IMR-90 (cell line): ENCODE measurements around the gene GANC. TPM values are rescaled to one million over a fixed set of nuclear protein-coding genes. Genes with fewer than 3 reads are reported as not detected.

ENCODE experiments used
- BHLHE40 ChIP-seq: fragments of 150-350 bp; IDR thresholded peaks from 2 replicates; pipeline ENCODE4 v1.6.1; 2016; ENCODE audit warnings: mild to moderate bottlenecking, low read depth, low read length
- CEBPB ChIP-seq: IDR thresholded peaks from 2 replicates; pipeline ENCODE4 v1.6.1; 2012; ENCODE audit warnings: low read depth, low read length, improper control_type of control experiment
- CHD1 ChIP-seq: IDR thresholded peaks from 2 replicates; pipeline ENCODE4 v1.6.1; 2012; ENCODE audit warnings: low read depth, low read length, improper control_type of control experiment
- FOS ChIP-seq: fragments of 150-350 bp; IDR thresholded peaks from 2 replicates; pipeline ENCODE4 v1.6.1; 2016; ENCODE audit warnings: low read depth, low read length
- MXI1 ChIP-seq: IDR thresholded peaks from 2 replicates; pipeline ENCODE4 v1.6.1; 2012; ENCODE audit warnings: low read depth, mild to moderate bottlenecking, low read length, moderate library complexity, borderline replicate concordance
- NFE2L2 ChIP-seq: fragments of 150-350 bp; IDR thresholded peaks from 2 replicates; pipeline ENCODE4 v1.6.1; 2016; ENCODE audit warnings: low read depth, mild to moderate bottlenecking, low read length
- POLR2A ChIP-seq: IDR thresholded peaks from 2 replicates; pipeline ENCODE4 v1.6.1; 2012; ENCODE audit warnings: mild to moderate bottlenecking, low read depth, low read length
- RAD21 ChIP-seq: IDR thresholded peaks from 2 replicates; pipeline ENCODE4 v1.6.1; 2012; ENCODE audit warnings: low read length, improper control_type of control experiment
- RFX5 ChIP-seq: IDR thresholded peaks from 2 replicates; pipeline ENCODE4 v1.8.0; 2012; ENCODE audit warnings: low read depth, mild to moderate bottlenecking, low read length, moderate library complexity
- SMC3 ChIP-seq: fragments of 150-350 bp; IDR thresholded peaks from 2 replicates; pipeline ENCODE4 v1.6.1; 2016; ENCODE audit warnings: low read depth, mild to moderate bottlenecking, antibody characterized with exemption, low read length, moderate library complexity
- polyA plus RNA-seq, 3 experiments: library from polyadenylated mRNA; depleted of rRNA; stranded (reverse); fragments of >200 nt; gene quantifications; 2 replicates each; pipeline ENCODE4 v1.2.3, GENCODE V29; 2012; ENCODE audit warnings: low replicate concordance in 1 of 3
- total RNA-seq: library from RNA; depleted of rRNA; stranded (reverse); fragments of >200 nt; gene quantifications from 2 replicates; pipeline ENCODE4 v1.2.3, GENCODE V29; 2012
- TF ChIP-seq, protein P1 (sequence below): conservative IDR thresholded peaks from 2 replicates; pipeline ENCODE4 v1.5.1; 2012; ENCODE audit warnings: mild to moderate bottlenecking, low read depth, low read length, improper control_type of control experiment

GANC gene
- total and polyA plus RNA-seq, 2 of the 4 experiments (the other 2 are of a cell fraction), result 7.1 to 19.2 TPM

- TF ChIP-seq, protein P1, sequence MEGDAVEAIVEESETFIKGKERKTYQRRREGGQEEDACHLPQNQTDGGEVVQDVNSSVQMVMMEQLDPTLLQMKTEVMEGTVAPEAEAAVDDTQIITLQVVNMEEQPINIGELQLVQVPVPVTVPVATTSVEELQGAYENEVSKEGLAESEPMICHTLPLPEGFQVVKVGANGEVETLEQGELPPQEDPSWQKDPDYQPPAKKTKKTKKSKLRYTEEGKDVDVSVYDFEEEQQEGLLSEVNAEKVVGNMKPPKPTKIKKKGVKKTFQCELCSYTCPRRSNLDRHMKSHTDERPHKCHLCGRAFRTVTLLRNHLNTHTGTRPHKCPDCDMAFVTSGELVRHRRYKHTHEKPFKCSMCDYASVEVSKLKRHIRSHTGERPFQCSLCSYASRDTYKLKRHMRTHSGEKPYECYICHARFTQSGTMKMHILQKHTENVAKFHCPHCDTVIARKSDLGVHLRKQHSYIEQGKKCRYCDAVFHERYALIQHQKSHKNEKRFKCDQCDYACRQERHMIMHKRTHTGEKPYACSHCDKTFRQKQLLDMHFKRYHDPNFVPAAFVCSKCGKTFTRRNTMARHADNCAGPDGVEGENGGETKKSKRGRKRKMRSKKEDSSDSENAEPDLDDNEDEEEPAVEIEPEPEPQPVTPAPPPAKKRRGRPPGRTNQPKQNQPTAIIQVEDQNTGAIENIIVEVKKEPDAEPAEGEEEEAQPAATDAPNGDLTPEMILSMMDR, result no peak
- TF ChIP-seq MXI1, result peak; percentile 57; the same call in 1 of the 2 replicates
- no peak for TF ChIP-seq NFE2L2
- no peak for TF ChIP-seq CEBPB
- TF ChIP-seq CHD1, result no peak
- TF ChIP-seq FOS, result no peak
- TF ChIP-seq SMC3, result no peak
- no peak for TF ChIP-seq RFX5
- TF ChIP-seq POLR2A, result peak; percentile 96
- no peak for TF ChIP-seq BHLHE40
- TF ChIP-seq RAD21, result peak; percentile 2; the same call in 1 of the 2 replicates
These were observed at the start of gene GANC, which contains the start of gene TMEM87A (continued) for GRCh38 chr15:42272939-42273899.
